Mesenchymal stem cell (in vitro differentiated cells and primary cell): ENCODE data around the gene SHISA7.

Experiments used
- DNase-seq: peaks from one replicate; pipeline ENCODE4 v3.0.0-alpha.2; 2013
- H2AFZ ChIP-seq: one replicate; pipeline ENCODE4 v1.6.1; 2013; ENCODE audit warnings: low read depth, mild to moderate bottlenecking, control low read depth, inconsistent platforms, low read length, moderate library complexity
- H2AK5ac ChIP-seq: 2 replicates; pipeline ENCODE4 v1.6.1; 2013; ENCODE audit warnings: low read length, moderate library complexity, mild to moderate bottlenecking, inconsistent platforms; ENCODE audit not compliant: severe bottlenecking
- H2BK120ac ChIP-seq: one replicate; pipeline ENCODE4 v1.6.1; 2013; ENCODE audit warnings: low read depth, mild to moderate bottlenecking, inconsistent platforms, low read length, moderate library complexity
- H2BK12ac ChIP-seq, 2 experiments: one replicate each; pipeline ENCODE4 v1.6.1; 2013; ENCODE audit warnings: inconsistent platforms in 2 of 2, low read length in 2 of 2, mild to moderate bottlenecking in 2 of 2, moderate library complexity in 2 of 2, control low read depth in 1 of 2
- H2BK15ac ChIP-seq: one replicate; pipeline ENCODE4 v1.6.1; 2013; ENCODE audit warnings: mild to moderate bottlenecking, low read depth, inconsistent platforms; ENCODE audit not compliant: poor library complexity, severe bottlenecking
- H2BK5ac ChIP-seq: 2 replicates; pipeline ENCODE4 v1.6.1; 2013; ENCODE audit warnings: low read depth, mild to moderate bottlenecking, low read length, control low read depth, inconsistent platforms; ENCODE audit not compliant: poor library complexity, severe bottlenecking
- H3K14ac ChIP-seq, 2 experiments: one replicate each; pipeline ENCODE4 v1.6.1; 2013; ENCODE audit warnings: inconsistent platforms in 2 of 2, low read length in 2 of 2, control low read depth in 1 of 2, mild to moderate bottlenecking in 1 of 2, moderate library complexity in 1 of 2
- H3K18ac ChIP-seq, 2 experiments: one replicate each; pipeline ENCODE4 v1.6.1; 2013; ENCODE audit warnings: inconsistent platforms in 2 of 2, low read length in 2 of 2, control low read depth in 1 of 2, low read depth in 1 of 2, mild to moderate bottlenecking in 1 of 2
- H3K23ac ChIP-seq, 2 experiments: one replicate each; pipeline ENCODE4 v1.6.1; 2013; ENCODE audit warnings: inconsistent platforms in 2 of 2, low read length in 2 of 2, mild to moderate bottlenecking in 2 of 2, moderate library complexity in 2 of 2, control low read depth in 1 of 2
- H3K27ac ChIP-seq: 2 replicates; pipeline ENCODE4 v1.5.1; 2013; ENCODE audit warnings: mild to moderate bottlenecking, moderate library complexity, low read length, control low read depth, inconsistent platforms; ENCODE audit not compliant: poor library complexity, severe bottlenecking
- H3K27me3 ChIP-seq, 2 experiments: 2 replicates each; pipeline versions ENCODE4 v1.6.1 to v1.7.0; 2013; ENCODE audit warnings: low read length in 2 of 2, mild to moderate bottlenecking in 2 of 2, moderate library complexity in 2 of 2, control low read depth in 1 of 2, inconsistent platforms in 1 of 2; ENCODE audit not compliant: control insufficient read depth in 1 of 2, insufficient read depth in 1 of 2
- H3K36me3 ChIP-seq, 2 experiments: 2 replicates each; pipeline versions ENCODE4 v1.6.1 to v1.7.0; 2013; ENCODE audit warnings: low read length in 2 of 2, control low read depth in 1 of 2, inconsistent platforms in 1 of 2, low read depth in 1 of 2, mild to moderate bottlenecking in 1 of 2; ENCODE audit not compliant: insufficient read depth in 2 of 2, control insufficient read depth in 1 of 2
- H3K4ac ChIP-seq, 2 experiments: one replicate each; pipeline ENCODE4 v1.6.1; 2013; ENCODE audit warnings: inconsistent platforms in 2 of 2, low read length in 2 of 2, mild to moderate bottlenecking in 2 of 2, moderate library complexity in 2 of 2, control low read depth in 1 of 2, low read depth in 1 of 2
- H3K4me1 ChIP-seq: 2 replicates; pipeline ENCODE4 v1.6.1; 2013; ENCODE audit warnings: low read depth, low read length, control low read depth; ENCODE audit not compliant: control insufficient read depth, insufficient read depth
- H3K4me2 ChIP-seq: 2 replicates; pipeline ENCODE4 v1.6.1; 2013; ENCODE audit warnings: low read length, mild to moderate bottlenecking, inconsistent platforms; ENCODE audit not compliant: poor library complexity, severe bottlenecking
- H3K4me3 ChIP-seq, 2 experiments: 2 replicates each; pipeline versions ENCODE4 v1.5.1 to v1.7.0; 2013; ENCODE audit warnings: low read length in 2 of 2, mild to moderate bottlenecking in 2 of 2, control low read depth in 1 of 2, low read depth in 1 of 2; ENCODE audit not compliant: insufficient read depth in 1 of 2
- H3K79me1 ChIP-seq: replicated peaks from 2 replicates; pipeline ENCODE4 v1.6.1; 2013; ENCODE audit warnings: mild to moderate bottlenecking, control low read depth, low read length, inconsistent platforms; ENCODE audit not compliant: poor library complexity, severe bottlenecking
- H3K9ac ChIP-seq: 2 replicates; pipeline ENCODE4 v1.7.0; 2013; ENCODE audit warnings: mild to moderate bottlenecking, low read length, moderate library complexity
- H3K9me3 ChIP-seq: 2 replicates; pipeline ENCODE4 v1.7.0; 2013; ENCODE audit warnings: mild to moderate bottlenecking, low read length; ENCODE audit not compliant: control insufficient read depth
- H4K8ac ChIP-seq: one replicate; pipeline ENCODE4 v1.6.1; 2013; ENCODE audit warnings: inconsistent platforms, mild to moderate bottlenecking, low read length, moderate library complexity
- H4K91ac ChIP-seq: one replicate; pipeline ENCODE4 v1.6.1; 2013; ENCODE audit warnings: mild to moderate bottlenecking, low read length, inconsistent platforms
- WGBS: methylation state at CpG from one replicate; pipeline ENCODE4 v1.1.7; 2013; ENCODE audit warnings: mixed read lengths; 5-methylcytosine and 5-hydroxymethylcytosine counted together

SHISA7 gene

GRCh38 chr19:55392820-55393761 lies 50.0 kb downstream of the SHISA7 start:
- Histone ChIP-seq H2BK12ac (no peak overlapping the region), H3K79me1 (peaks cover 5% of the 10 kb centered on the region), H3K27ac (no peak overlapping the region), H2AFZ (no peak overlapping the region), H2BK5ac (no peak overlapping the region), H2BK15ac (no peak overlapping the region), H2BK120ac (no peak overlapping the region), H3K9ac (no peak overlapping the region), H3K4me1 (peaks cover 40% of the 10 kb centered on the region), H4K91ac (no peak overlapping the region), H3K23ac (no peak overlapping the region), H3K9me3 (no peaks in the 10 kb centered on the region), H3K4me3 (no peak overlapping the region), H2AK5ac (no peak overlapping the region), H3K4me2 (no peak overlapping the region), H3K18ac (no peak overlapping the region), H4K8ac (peak overlapping the region; percentile 24), H3K14ac (no peak overlapping the region), H3K4ac (no peak overlapping the region), H3K27me3 (no peaks in the 10 kb centered on the region), H3K36me3 (peaks cover 32 to 43% of the 10 kb centered on the region in 2 experiments)
- 62% methylated on average over 17 of the region's 18 CpGs for WGBS
- no peak for DNase-seq

- WGBS = 74% methylated on average over 15 of the region's 18 CpGs
- peaks cover 51% of the 10 kb centered on the region for H3K4me1 ChIP-seq
- no peak overlapping the region for H2BK5ac ChIP-seq
- H4K91ac ChIP-seq = no peak overlapping the region
- H3K9me3 ChIP-seq = no peaks in the 10 kb centered on the region
- no peak overlapping the region for H2BK120ac ChIP-seq
- no peak overlapping the region for H3K4me2 ChIP-seq
- no peak overlapping the region for H2AFZ ChIP-seq
- H4K8ac ChIP-seq = no peak overlapping the region
- H3K18ac ChIP-seq = no peak overlapping the region
- H3K36me3 ChIP-seq = peaks cover 43 to 54% of the 10 kb centered on the region in 2 experiments
- no peak overlapping the region for H3K4me3 ChIP-seq
- DNase-seq = peak; percentile 42
- no peak overlapping the region for H2AK5ac ChIP-seq
- no peak overlapping the region for H2BK15ac ChIP-seq
- H3K14ac ChIP-seq = no peak overlapping the region
- no peak overlapping the region for H3K4ac ChIP-seq
- H2BK12ac ChIP-seq = no peak overlapping the region
- H3K27me3 ChIP-seq = no peaks in the 10 kb centered on the region
- no peak overlapping the region for H3K23ac ChIP-seq
- H3K79me1 ChIP-seq = peaks cover 5% of the 10 kb centered on the region
- no peak overlapping the region for H3K27ac ChIP-seq
- H3K9ac ChIP-seq = no peak overlapping the region
These were observed 51.1 kb downstream of the SHISA7 start for GRCh38 chr19:55391702-55392615.

- no peak overlapping the region for H4K91ac ChIP-seq
- H2BK120ac ChIP-seq = no peak overlapping the region
- no peak overlapping the region for H3K4me2 ChIP-seq
- peaks cover 53% of the 10 kb centered on the region for H3K4me1 ChIP-seq
- peaks cover 5% of the 10 kb centered on the region for H3K79me1 ChIP-seq
- H3K9me3 ChIP-seq = no peaks in the 10 kb centered on the region
- no peak overlapping the region for H3K14ac ChIP-seq
- H2AK5ac ChIP-seq = no peak overlapping the region
- H3K4me3 ChIP-seq = no peak overlapping the region
- H2BK12ac ChIP-seq = no peak overlapping the region
- peak overlapping the region; percentile 5 for H4K8ac ChIP-seq
- no peak for DNase-seq
- H3K36me3 ChIP-seq = peaks cover 46 to 56% of the 10 kb centered on the region in 2 experiments
- no peak overlapping the region for H3K27ac ChIP-seq
- no peak overlapping the region for H2BK5ac ChIP-seq
- no peak overlapping the region for H2BK15ac ChIP-seq
- H3K18ac ChIP-seq = no peak overlapping the region
- H3K27me3 ChIP-seq = no peaks in the 10 kb centered on the region
- H3K9ac ChIP-seq = peak overlapping the region; percentile 24
- no peak overlapping the region for H3K23ac ChIP-seq
- H3K4ac ChIP-seq = no peak overlapping the region
- H2AFZ ChIP-seq = no peak overlapping the region
- 92% methylated on average over 11 of the region's 12 CpGs for WGBS
These were observed 51.9 kb downstream of the SHISA7 start for GRCh38 chr19:55391191-55391670.
